ENCODE data around the gene PRG2.

PRG2 gene

DNA sequence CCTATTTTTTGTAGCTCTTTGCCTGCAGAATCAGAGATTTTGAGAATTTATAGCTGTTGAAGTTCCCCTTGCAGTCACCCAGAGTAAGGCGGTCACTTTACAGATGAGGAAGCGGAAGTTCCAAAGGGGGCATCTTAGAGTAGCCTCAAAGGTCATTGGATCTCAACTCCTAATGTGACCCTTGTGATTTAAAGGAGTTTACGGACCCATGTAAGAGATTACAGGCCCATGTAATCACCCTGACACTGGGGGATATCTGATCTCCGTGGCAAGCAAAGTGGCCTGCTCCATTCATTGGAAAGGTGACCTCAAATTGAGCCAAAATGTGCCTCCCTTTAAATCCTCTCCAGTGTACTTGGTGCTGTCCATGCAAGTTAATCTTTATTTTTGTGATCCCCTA, 36.6 kb downstream of the PRG2 start:
- Mint-ChIP-seq H3K4me3 (no peak overlapping the region), H3K4me1 (peaks cover 9% of the 10 kb centered on the region), H3K27ac (peak overlapping the region; percentile 41), H3K36me3 (peaks cover 2% of the 10 kb centered on the region), H3K9me3 (no peaks in the 10 kb centered on the region), H3K27me3 (peaks cover 6% of the 10 kb centered on the region)

DNA sequence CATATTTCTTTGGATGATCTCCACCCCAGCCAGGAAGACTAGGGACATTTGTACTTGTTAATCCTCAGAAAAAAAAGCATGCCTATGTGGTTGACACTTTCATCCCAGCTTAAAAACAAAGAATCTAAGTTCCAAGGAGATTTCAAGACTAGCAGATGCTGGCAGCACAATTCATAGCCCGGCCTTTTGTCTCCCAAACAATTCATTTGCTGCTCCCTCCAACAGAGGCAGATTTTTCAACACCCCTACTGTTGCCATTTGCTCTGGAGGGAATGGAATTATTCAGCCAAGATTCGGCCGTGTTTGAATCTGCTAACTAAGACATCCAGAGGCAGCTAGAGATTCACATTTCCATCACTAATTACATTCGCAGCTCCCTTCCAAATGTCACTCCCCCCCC, 37.0 kb downstream of the PRG2 start:
- Mint-ChIP-seq H3K36me3 (peaks cover 2% of the 10 kb centered on the region), H3K9me3 (no peaks in the 10 kb centered on the region), H3K27ac (peak overlapping the region; percentile 41)

DNA sequence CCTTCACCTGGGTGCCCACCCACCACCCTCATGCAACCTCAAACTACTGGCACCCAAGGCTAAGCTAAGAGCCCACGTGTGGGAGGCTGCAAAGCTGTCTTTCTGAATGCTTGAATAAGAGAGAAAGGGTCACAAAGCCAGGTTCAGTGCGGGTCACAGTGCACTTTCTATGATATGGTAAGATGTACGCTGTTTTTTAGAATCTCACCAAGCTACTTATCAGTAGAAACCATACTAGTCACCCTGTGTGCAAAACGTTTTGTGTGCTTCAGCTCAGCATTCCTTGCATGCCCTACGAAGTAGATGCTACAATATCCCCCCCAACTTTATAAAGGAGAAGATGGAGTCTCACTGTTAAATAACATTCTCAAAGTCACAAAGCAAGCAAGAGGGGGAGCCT, 37.4 kb downstream of the PRG2 start:
- Mint-ChIP-seq H3K4me3 (no peak overlapping the region), H3K4me1 (peaks cover 9% of the 10 kb centered on the region), H3K27ac (no peak overlapping the region), H3K27me3 (peaks cover 6% of the 10 kb centered on the region), H3K9me3 (no peaks in the 10 kb centered on the region), H3K36me3 (peaks cover 2% of the 10 kb centered on the region)

More for the DNA sequence above, 37.0 kb downstream of the PRG2 start:
- Mint-ChIP-seq H3K27me3 (peaks cover 6% of the 10 kb centered on the region), H3K4me3 (no peak overlapping the region), H3K4me1 (peaks cover 9% of the 10 kb centered on the region)

DNA sequence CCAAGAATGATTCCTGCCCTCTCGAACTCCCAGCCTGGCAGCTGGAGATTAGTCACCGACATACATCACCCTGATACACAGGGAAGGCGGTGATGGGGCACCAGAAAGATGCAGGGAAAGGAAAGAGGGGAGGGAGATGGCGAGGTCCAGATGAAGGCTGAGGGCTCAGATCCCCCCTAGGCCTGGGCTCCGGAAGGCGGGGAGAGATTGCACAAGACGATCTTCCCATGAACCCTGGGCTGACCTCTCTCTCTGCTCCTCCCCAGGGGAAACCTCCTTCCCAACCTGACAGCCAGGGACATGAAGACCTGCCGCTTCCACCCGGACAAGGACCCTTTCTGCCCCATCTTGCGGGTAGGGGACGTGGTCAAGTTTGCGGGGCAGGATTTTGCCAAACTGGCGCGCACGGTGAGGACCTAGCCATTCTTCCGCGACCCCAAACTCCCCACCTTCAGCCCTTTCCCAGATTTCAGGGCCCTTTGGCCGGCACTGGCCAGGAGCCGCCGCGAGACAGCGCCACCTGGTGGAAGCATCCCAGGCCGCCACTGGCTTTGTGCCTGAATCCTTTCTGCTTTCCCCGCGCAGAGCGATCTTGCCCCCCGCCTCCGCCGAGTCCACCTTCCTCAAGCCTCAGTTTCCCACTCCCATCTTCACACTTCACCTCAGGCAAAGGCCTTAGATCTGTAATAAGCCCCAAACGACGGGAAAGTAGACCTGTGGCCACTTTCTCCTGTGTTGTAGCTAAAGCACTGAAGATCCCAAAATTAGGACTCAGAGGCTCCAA, 40.8 kb downstream of the PRG2 start:
- peaks cover 8% of the 10 kb centered on the region for H3K4me1 Mint-ChIP-seq
- no peak overlapping the region for H3K27ac Mint-ChIP-seq
- H3K4me3 Mint-ChIP-seq = no peak overlapping the region
- peaks cover 5% of the 10 kb centered on the region for H3K27me3 Mint-ChIP-seq
- H3K36me3 Mint-ChIP-seq = peaks cover 2% of the 10 kb centered on the region
- no peaks in the 10 kb centered on the region for H3K9me3 Mint-ChIP-seq

DNA sequence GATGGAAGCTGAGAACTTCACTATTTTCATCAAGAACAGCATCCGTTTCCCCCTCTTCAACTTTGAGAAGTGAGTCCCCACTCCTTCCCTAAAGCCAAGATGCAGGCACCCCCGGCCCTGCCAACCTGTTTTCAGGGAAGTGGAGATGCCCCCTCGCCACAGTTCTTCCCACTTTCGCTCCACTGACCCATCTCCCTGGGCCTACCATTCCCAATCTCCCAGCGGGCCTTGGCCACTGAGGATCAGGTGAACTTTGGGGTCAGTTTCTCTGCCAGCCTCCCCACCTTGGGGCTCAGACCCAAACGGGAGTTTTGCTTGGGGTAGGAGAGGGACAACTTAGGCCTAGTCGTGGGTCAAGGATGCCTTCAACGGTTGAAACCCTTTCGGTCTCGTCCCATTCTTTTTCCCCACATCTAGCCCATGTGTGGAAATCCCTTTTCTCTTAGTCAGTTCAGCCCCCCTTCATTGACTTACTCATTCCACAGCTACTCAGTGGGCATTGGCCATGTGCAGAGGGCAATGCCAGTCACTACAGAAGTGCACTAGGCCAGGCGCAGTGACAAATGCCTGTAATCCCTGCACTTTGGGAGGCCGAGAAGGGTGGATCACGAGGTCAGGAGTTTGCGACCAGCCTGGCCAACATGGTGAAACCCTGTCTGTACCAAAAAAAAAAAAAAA, 41.7 kb downstream of the PRG2 start:
- H3K4me3 Mint-ChIP-seq = no peak overlapping the region
- peak overlapping the region; percentile 72 for H3K27ac Mint-ChIP-seq
- H3K36me3 Mint-ChIP-seq = peaks cover 2% of the 10 kb centered on the region
- peaks cover 8% of the 10 kb centered on the region for H3K4me1 Mint-ChIP-seq
- H3K27me3 Mint-ChIP-seq = peaks cover 2% of the 10 kb centered on the region
- no peaks in the 10 kb centered on the region for H3K9me3 Mint-ChIP-seq

DNA sequence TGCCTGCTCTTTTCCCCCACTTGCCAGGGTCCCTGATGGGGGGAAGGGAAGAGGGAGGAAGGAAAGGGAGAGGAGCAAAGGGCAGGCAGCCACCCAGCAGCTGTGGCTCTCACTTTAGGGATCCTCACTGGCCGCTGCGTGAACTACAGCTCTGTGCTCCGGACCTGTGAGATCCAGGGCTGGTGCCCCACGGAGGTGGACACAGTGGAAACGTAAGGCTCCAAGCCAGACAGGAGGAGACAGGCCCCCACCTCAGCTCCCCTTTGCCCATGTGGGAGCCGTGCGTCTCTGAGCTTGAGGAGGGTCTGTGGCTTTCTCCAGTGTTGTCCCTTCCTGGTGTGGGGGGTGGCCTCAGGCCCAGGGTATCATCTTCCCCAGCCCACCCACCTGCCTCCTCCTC, 42.4 kb downstream of the PRG2 start:
- Mint-ChIP-seq H3K4me1 (peaks cover 8% of the 10 kb centered on the region), H3K9me3 (no peaks in the 10 kb centered on the region), H3K27me3 (peaks cover 2% of the 10 kb centered on the region), H3K27ac (no peak overlapping the region), H3K36me3 (peaks cover 2% of the 10 kb centered on the region), H3K4me3 (no peak overlapping the region)

DNA sequence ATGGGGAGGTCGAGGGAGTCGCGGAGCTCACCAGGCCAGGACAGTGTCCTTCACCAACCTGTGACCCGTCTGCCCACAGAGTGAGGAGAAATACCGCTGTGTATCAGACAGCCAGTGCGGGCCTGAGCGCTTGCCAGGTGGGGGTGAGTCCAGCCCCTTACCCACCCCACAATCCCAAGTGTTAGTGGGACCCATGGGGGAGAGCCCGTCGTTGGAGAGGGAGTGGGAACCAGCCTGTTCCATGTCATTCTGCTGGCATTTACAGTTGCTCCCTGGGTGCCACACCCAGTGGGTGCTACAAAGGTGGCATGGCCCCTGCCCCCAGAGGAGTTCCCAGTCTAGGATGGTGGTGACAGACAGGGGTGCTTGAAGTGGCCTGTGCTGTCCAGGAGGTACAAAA, 43.1 kb downstream of the PRG2 start:
- Mint-ChIP-seq H3K27me3 (peaks cover 2% of the 10 kb centered on the region), H3K4me1 (peaks cover 8% of the 10 kb centered on the region), H3K4me3 (no peak overlapping the region), H3K9me3 (no peaks in the 10 kb centered on the region), H3K36me3 (peaks cover 2% of the 10 kb centered on the region), H3K27ac (no peak overlapping the region)

DNA sequence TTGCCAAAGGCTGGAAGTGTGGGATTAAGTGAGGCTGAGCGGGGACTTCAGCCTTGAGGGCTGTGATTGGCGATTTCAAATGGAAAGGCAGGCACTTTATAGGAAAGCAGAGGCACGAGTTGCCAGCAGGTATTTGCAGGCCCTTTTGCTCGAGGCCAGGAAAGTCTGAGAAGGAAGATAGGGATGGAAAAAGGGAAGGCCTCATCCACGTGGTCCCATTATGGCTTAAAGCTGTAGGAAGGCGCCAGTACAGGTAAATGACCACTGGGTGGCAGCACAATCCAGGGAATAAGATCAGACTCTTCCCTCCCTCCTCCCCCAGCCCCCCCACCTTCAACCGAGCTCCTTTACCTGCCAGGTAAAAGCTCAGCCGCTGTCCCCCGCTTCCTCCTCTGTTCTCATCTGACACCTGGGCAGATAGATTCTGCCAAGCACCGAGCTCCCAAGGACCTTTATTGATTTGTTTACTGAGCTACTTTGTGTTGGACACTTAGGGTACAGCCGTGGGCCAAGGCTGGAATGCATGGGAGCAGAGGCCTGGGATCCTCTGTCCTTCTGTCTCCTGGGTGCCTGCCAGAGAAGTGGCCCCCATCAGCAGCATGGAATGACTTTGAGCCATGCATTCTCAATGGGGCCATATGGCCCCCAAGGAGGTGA, 44.8 kb downstream of the PRG2 start:
- no peak overlapping the region for H3K4me3 Mint-ChIP-seq
- no peaks in the 10 kb centered on the region for H3K36me3 Mint-ChIP-seq
- peaks cover 8% of the 10 kb centered on the region for H3K4me1 Mint-ChIP-seq
- peak overlapping the region; percentile 72 for H3K27ac Mint-ChIP-seq
- H3K27me3 Mint-ChIP-seq = no peaks in the 10 kb centered on the region
- H3K9me3 Mint-ChIP-seq = no peaks in the 10 kb centered on the region

DNA sequence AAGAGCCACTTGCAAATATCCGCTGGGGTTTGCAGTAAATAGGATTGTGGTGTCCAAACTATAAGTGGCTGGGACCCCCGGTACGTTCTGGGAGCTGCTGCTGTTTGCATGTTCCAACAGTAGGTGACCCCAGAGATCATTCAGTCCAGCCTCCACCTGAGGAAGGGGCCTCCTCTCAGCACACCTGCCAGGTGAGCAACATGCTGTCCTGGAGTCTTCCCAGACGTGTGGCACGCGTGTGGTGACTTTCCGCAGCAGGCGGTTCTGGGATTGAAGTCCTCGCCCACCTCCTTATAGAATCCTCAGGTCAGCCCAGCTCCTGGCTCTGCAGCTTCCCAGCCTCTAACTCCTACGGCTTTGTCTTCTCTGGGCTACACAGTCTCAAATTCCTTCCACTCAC, 45.6 kb downstream of the PRG2 start:
- Mint-ChIP-seq H3K36me3 (no peaks in the 10 kb centered on the region), H3K27ac (no peak overlapping the region), H3K9me3 (no peaks in the 10 kb centered on the region), H3K4me1 (peaks cover 4% of the 10 kb centered on the region), H3K27me3 (no peaks in the 10 kb centered on the region), H3K4me3 (no peak overlapping the region)

DNA sequence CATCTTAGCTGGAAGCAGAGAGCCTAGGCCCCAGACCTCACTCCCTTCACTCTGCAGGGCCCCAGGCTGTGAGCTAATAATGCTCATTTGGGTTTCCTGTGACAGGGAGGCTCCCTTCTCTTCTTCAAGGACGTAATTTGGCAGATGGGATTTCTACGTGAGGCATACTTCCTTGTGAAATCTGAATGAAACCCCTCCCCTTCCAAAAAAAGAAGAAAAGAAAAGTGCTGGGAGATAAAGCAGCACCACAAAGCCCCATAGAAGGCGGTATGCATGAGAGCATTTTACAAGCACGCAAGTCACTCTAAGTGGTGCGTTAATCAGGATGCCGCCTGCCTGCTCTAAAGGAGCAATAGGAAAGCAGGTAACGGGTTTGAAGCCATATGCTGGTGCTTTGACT, 46.6 kb downstream of the PRG2 start:
- no peaks in the 10 kb centered on the region for H3K27me3 Mint-ChIP-seq
- no peaks in the 10 kb centered on the region for H3K36me3 Mint-ChIP-seq
- H3K4me3 Mint-ChIP-seq = no peak overlapping the region
- H3K4me1 Mint-ChIP-seq = peaks cover 3% of the 10 kb centered on the region
- H3K27ac Mint-ChIP-seq = no peak overlapping the region
- H3K9me3 Mint-ChIP-seq = no peaks in the 10 kb centered on the region

DNA sequence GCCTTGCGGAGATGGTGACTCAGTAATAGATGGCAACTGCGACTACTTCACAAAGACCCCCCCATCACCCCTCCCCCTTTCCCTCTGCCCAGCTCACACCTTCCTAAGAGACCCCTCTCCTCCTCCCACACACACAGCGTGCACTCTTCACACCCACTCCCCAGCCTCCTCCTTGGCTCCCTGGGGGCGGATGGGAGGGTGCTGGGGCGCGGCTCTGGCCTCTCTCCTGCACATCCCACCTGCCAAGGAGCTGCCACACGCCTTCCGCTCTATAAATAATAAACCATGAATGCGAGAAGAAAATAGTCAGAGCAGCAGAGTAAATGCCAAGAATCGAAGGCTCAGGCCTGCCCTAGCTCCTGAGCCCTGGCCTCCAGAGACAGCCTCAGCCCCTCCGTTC, 47.7 kb downstream of the PRG2 start:
- Mint-ChIP-seq H3K27ac (no peak overlapping the region), H3K4me3 (no peak overlapping the region), H3K27me3 (no peaks in the 10 kb centered on the region), H3K9me3 (no peaks in the 10 kb centered on the region), H3K36me3 (no peaks in the 10 kb centered on the region), H3K4me1 (peaks cover 3% of the 10 kb centered on the region)

DNA sequence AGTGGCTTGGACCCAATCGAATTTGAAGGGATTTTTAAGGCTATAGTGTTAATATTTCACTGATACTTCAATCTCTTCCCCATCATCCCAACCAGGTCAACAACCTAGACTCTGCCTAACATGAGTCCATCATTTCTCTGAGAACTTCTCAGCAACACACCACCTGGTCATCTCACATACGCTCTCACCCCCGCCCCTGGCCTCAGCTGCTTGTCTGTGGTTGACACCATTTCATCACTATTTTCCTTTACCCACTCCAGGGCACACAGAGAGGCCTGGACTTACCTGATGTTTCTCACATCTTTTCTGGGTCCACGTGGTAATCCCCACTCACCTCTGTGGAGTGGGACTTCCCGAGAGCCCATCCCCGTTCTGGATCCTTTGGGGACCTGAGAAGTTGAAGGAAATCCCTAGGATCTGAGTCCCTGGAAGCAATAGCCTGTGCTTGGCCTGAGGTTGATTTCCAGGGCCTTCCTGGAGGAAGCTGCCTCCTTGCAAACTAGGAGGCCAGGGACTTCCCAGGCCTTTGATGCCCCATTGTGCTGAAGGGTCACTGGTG, 49.1 kb downstream of the PRG2 start:
- H3K9me3 Mint-ChIP-seq = no peaks in the 10 kb centered on the region
- no peaks in the 10 kb centered on the region for H3K27me3 Mint-ChIP-seq
- no peak overlapping the region for H3K27ac Mint-ChIP-seq
- peaks cover 8% of the 10 kb centered on the region for H3K4me1 Mint-ChIP-seq
- H3K36me3 Mint-ChIP-seq = no peaks in the 10 kb centered on the region
- no peak overlapping the region for H3K4me3 Mint-ChIP-seq

DNA sequence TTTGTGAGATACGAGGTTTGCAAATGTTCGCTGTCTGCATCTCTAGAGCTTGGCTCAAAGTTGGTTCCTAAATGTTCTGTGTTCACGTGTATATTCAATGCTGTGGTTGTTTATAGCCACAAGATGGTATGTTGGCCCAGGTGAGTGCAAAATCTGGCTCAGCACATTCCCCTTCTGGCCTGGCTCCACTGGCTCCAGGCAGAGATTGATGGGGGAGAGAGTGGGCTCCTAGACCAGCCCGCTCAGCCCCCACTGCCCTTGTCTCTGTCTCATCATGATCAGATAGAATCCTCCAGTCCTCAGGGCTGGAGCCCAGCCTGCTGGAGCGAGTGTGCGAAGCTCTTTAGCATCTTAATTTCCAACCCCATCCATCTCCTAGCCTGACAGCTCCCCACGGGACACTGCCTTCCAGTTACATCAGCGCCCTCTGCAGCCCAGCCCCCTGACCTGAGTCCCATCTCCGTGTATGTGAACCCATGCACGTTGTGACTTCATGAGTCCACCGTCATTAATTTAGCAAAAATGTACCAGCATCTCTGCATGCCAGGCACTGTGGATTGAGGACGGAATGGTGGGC, 50.3 kb downstream of the PRG2 start:
- H3K4me1 Mint-ChIP-seq = peaks cover 12% of the 10 kb centered on the region

DNA sequence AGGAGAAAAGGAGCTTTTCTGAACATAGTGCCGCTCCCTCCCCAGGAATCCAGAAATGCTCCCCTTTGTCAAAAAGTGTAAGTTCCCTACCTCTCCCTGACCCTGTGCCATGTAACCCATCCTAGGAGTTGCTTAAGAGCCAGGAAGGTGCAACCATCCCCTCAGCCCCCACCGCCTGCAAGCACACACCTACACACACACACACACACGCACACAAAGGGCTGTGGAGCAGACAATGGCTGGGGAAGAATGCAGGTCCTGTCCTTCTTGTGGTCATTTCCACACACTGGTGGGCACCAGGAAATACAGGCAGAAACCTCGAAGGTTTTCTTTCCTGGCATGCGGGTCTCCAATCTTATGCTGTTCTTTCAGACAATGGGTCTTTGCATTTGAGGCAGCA, 51.1 kb downstream of the PRG2 start:
- no peak overlapping the region for H3K27ac Mint-ChIP-seq

More for the DNA sequence above, 50.3 kb downstream of the PRG2 start:
- H3K4me3 Mint-ChIP-seq = no peak overlapping the region
- no peak overlapping the region for H3K27ac Mint-ChIP-seq
- no peaks in the 10 kb centered on the region for H3K27me3 Mint-ChIP-seq
- H3K9me3 Mint-ChIP-seq = no peaks in the 10 kb centered on the region
- no peaks in the 10 kb centered on the region for H3K36me3 Mint-ChIP-seq

DNA sequence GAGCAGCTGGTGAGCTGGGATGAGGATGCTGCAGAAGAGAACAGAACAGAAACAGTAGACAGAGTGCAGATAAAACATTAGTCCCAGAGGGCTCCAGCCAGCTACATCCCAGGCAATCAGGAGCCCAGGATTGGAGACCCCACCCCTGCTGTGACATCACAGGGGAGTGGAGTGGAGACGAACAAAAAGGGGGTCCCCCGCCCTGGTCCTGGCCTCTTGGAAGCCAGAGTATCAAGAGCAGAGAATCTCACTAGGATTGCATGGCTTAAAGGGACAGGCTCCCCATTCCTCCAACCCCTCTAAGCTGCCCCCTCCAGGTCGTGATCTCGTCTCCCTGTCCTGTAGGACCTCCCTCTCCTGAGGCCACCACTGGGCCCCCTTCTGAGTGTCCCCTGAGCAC, 52.3 kb downstream of the PRG2 start, which contains the start of gene P2RX3:
TSS of gene P2RX3 (plus strand) at position 211 of the 400 bp plus-strand sequence. CDS start 199 bp downstream, outside the sequence.
- Mint-ChIP-seq H3K27ac (peak within 1 kb of the TSS; percentile 3), H3K9me3 (no peaks in the 10 kb centered on the region), H3K27me3 (no peaks in the 10 kb centered on the region), H3K4me3 (no peak within 1 kb of the TSS), H3K36me3 (peaks cover 13% of the 10 kb centered on the region), H3K4me1 (peaks cover 31% of the 10 kb centered on the region)

More for the DNA sequence above, 51.1 kb downstream of the PRG2 start:
- Mint-ChIP-seq H3K36me3 (peaks cover 7% of the 10 kb centered on the region), H3K27me3 (no peaks in the 10 kb centered on the region), H3K4me1 (peaks cover 19% of the 10 kb centered on the region), H3K9me3 (no peaks in the 10 kb centered on the region), H3K4me3 (no peak overlapping the region)

Data from activated naive CD4-positive, alpha-beta T cell treated with anti-CD3 and anti-CD28 coated beads, Interleukin-2, amount 50 U/mL, for 24 hours (primary cell).